Hepatic stellate cell (primary cell): ENCODE measurements around the gene CD80.

Experiments
- DNase-seq: peaks from one replicate; pipeline ENCODE4 v3.0.0; 2011; ENCODE audit warnings: low spot score

Gene CD80

GRCh38 chr3:119547227-119547626, 12.2 kb downstream of the CD80 start:
- no peak for DNase-seq

GRCh38 chr3:119543147-119543546, 16.3 kb downstream of the CD80 start:
- DNase-seq, result no peak

- no peak for DNase-seq
These were observed 17.1 kb downstream of the CD80 start for GRCh38 chr3:119542168-119542767.

- no peak for DNase-seq
These were observed 17.9 kb downstream of the CD80 start for GRCh38 chr3:119541547-119541946.

- DNase-seq, result no peak
These were observed 20.6 kb downstream of the CD80 start for GRCh38 chr3:119538772-119539171.

- no peak for DNase-seq
These were observed 22.7 kb downstream of the CD80 start for GRCh38 chr3:119536757-119537156.

- no peak for DNase-seq
These were observed 25.1 kb downstream of the CD80 start for GRCh38 chr3:119534296-119534695.

GRCh38 chr3:119531151-119531550, 28.3 kb downstream of the CD80 start:
- DNase-seq, result no peak

- no peak for DNase-seq
These were observed 29.0 kb downstream of the CD80 start for GRCh38 chr3:119530456-119530855.

GRCh38 chr3:119529883-119530282, 29.5 kb downstream of the CD80 start:
- peak; percentile 26 for DNase-seq

GRCh38 chr3:119527714-119528113, 31.7 kb downstream of the CD80 start:
- no peak for DNase-seq

GRCh38 chr3:119524931-119525662, 34.3 kb downstream of the CD80 start:
- no peak for DNase-seq

GRCh38 chr3:119518026-119518425, 41.4 kb downstream of the CD80 start:
- DNase-seq, result no peak

GRCh38 chr3:119517112-119517511, 42.3 kb downstream of the CD80 start:
- DNase-seq, result no peak

GRCh38 chr3:119514637-119515036, 44.8 kb downstream of the CD80 start:
- DNase-seq, result no peak

GRCh38 chr3:119510690-119511089, 48.7 kb downstream of the CD80 start:
- DNase-seq, result no peak

GRCh38 chr3:119508172-119508845, 51.1 kb downstream of the CD80 start:
- DNase-seq, result no peak

GRCh38 chr3:119507404-119507803, 52.0 kb downstream of the CD80 start:
- DNase-seq, result no peak

GRCh38 chr3:119506631-119507030, 52.8 kb downstream of the CD80 start:
- DNase-seq, result no peak

- no peak for DNase-seq
These were observed 58.5 kb downstream of the CD80 start for GRCh38 chr3:119500901-119501300.

GRCh38 chr3:119500265-119500664, 59.1 kb downstream of the CD80 start:
- DNase-seq, result no peak

- peak; percentile 96 for DNase-seq
These were observed 61.0 kb downstream of the CD80 start, which contains the start of gene TIMMDC1 for GRCh38 chr3:119498186-119499011. Gene TIMMDC1 (plus strand): TSS chr3:119498547. CDS start chr3:119498734, 187 bp downstream.
